HepG2 (cell line): Measurements from ENCODE around the gene CST11. TPM values are rescaled to one million over a fixed set of nuclear protein-coding genes. Genes with fewer than 3 reads are reported as not detected.

Experiments
- ATAC-seq: fragments of 200-7000 bp; cut with Tn5 transposase; 3 replicates; pipeline ENCODE4 v1.9.1; 2020; ENCODE audit warnings: mild to moderate bottlenecking, moderate library complexity
- BruUV-seq: library from RNA; stranded (reverse); fragments of 400-500 nt; replicated peaks from 2 replicates; lab custom pipeline; 2021; lab: Mats Ljungman, UMichigan
- CTCF ChIA-PET: fragments of 300-600 bp; formaldehyde crosslinking; extraction: SDS; loops from one replicate; lab custom pipeline; 2021; ENCODE audit warnings: low total read pairs, inconsistent platforms, low intra/inter-chr PET ratio; lab: Yijun Ruan, JAX
- POLR2A ChIA-PET: fragments of 350-600 bp; sonication (Branson Sonifier 250); formaldehyde crosslinking; loops from one replicate; lab custom pipeline; 2020; ENCODE audit warnings: antibody characterized with exemption, inconsistent platforms; lab: Yijun Ruan, JAX
- DNase-seq: peaks from one replicate; pipeline ENCODE4 v3.0.0-alpha.2; 2015; ENCODE audit warnings: low spot score
- FAIRE-seq: peaks from 3 replicates; lab custom pipeline; 2011; peaks lifted over from hg19 to GRCh38; lab: Jason Lieb, UNC
- H2AFZ ChIP-seq: one replicate; pipeline ENCODE4 v1.6.1; 2011; ENCODE audit warnings: low read length, inconsistent platforms
- H3K27ac ChIP-seq: fragments of 300-600 bp; 3 replicates; pipeline ENCODE4 v1.8.0; 2011; ENCODE audit warnings: mixed run types, mild to moderate bottlenecking, mixed read lengths, low read length, inconsistent platforms; ENCODE audit not compliant: insufficient read depth; ENCODE audit errors: extremely low read length
- H3K27me3 ChIP-seq, 2 experiments: fragments of 200-600 bp in 1 of 2; 2 replicates in 1 of 2; 3 replicates in 1 of 2; pipeline versions ENCODE4 v1.6.0 to v1.8.0; 2011; ENCODE audit warnings: low read length in 2 of 2, mild to moderate bottlenecking in 2 of 2, moderate library complexity in 2 of 2, inconsistent platforms in 1 of 2; ENCODE audit not compliant: insufficient read depth in 2 of 2, control insufficient read depth in 1 of 2
- H3K36me3 ChIP-seq, 2 experiments: fragments of 200-600 bp in 1 of 2; replicated peaks in 1 of 2; 2 replicates in 1 of 2; 3 replicates in 1 of 2; pipeline versions ENCODE4 v1.5.1 to v1.8.0; 2011; ENCODE audit warnings: low read length in 2 of 2, inconsistent platforms in 1 of 2; ENCODE audit not compliant: insufficient read depth in 2 of 2, control insufficient read depth in 1 of 2
- H3K4me1 ChIP-seq: 2 replicates; pipeline ENCODE4 v1.5.1; 2012; ENCODE audit warnings: low read length, inconsistent platforms; ENCODE audit not compliant: insufficient read depth
- H3K4me2 ChIP-seq: 2 replicates; pipeline ENCODE4 v1.6.0; 2011; ENCODE audit warnings: low read depth, low read length, inconsistent platforms
- H3K4me3 ChIP-seq, 3 experiments: fragments of 200-600 bp in 1 of 3; sonication (generic), shearing (Covaris generic) in 1 of 3; replicated peaks in 1 of 3; 2 replicates each; pipeline ENCODE4 v1.5.1; 2011 to 2016; ENCODE audit warnings: low read length in 3 of 3, inconsistent platforms in 2 of 3, low read depth in 2 of 3, mild to moderate bottlenecking in 2 of 3, control low read depth in 1 of 3, mixed read lengths in 1 of 3; ENCODE audit not compliant: insufficient read depth in 1 of 3
- H3K79me2 ChIP-seq: one replicate; pipeline ENCODE4 v1.6.1; 2011; ENCODE audit warnings: low read length, inconsistent platforms; ENCODE audit not compliant: insufficient read depth
- H3K9ac ChIP-seq: 2 replicates; pipeline ENCODE4 v1.6.0; 2011; ENCODE audit warnings: mild to moderate bottlenecking, low read depth, low read length, inconsistent platforms; ENCODE audit not compliant: insufficient read depth
- H3K9me3 ChIP-seq: 2 replicates; pipeline ENCODE4 v1.5.1; 2012; ENCODE audit warnings: mild to moderate bottlenecking, low read length
- H4K20me1 ChIP-seq: 2 replicates; pipeline ENCODE4 v1.6.0; 2011; ENCODE audit warnings: inconsistent platforms, mild to moderate bottlenecking, low read length, moderate library complexity; ENCODE audit not compliant: insufficient read depth
- CCDC6 ChIP-seq: sonication (generic); formaldehyde crosslinking; IDR thresholded peaks from 2 replicates; pipeline ENCODE4 v1.8.1; 2022; ENCODE audit warnings: mild to moderate bottlenecking, missing genetic modification reagents, moderate library complexity
- ELK4 ChIP-seq: sonication (generic); formaldehyde crosslinking; IDR thresholded peaks from 2 replicates; pipeline ENCODE4 v1.9.0; 2021; ENCODE audit warnings: missing genetic modification reagents, borderline replicate concordance
- GABPA ChIP-seq, 2 experiments: IDR thresholded peaks; 2 replicates each; pipeline ENCODE4 v1.6.1; 2011 to 2016; ENCODE audit warnings: low read depth in 2 of 2, low read length in 1 of 2, missing biosample characterization in 1 of 2, missing genetic modification characterization in 1 of 2
- GATA4 ChIP-seq: sonication (generic); IDR thresholded peaks from 2 replicates; pipeline ENCODE4 v1.6.1; 2016; ENCODE audit warnings: antibody characterized with exemption, low read depth, borderline replicate concordance
- HNRNPL ChIP-seq: fragments of 200-400 bp; formaldehyde crosslinking; IDR thresholded peaks from 2 replicates; pipeline ENCODE4 v1.6.1; 2017; ENCODE audit warnings: mild to moderate bottlenecking, low read depth, low read length
- JDP2 ChIP-seq: sonication (generic); formaldehyde crosslinking; IDR thresholded peaks from 2 replicates; pipeline ENCODE4 v1.8.1; 2022; ENCODE audit warnings: missing genetic modification reagents, borderline replicate concordance
- KDM2A ChIP-seq: sonication (generic); formaldehyde crosslinking; IDR thresholded peaks from 2 replicates; pipeline ENCODE4 v1.4.0; 2020; ENCODE audit warnings: low read depth, missing genetic modification reagents, borderline replicate concordance
- PRPF4 ChIP-seq: fragments of 200-400 bp; formaldehyde crosslinking; IDR thresholded peaks from 2 replicates; pipeline ENCODE4 v1.6.1; 2016; ENCODE audit warnings: low read length, low read depth; ENCODE audit not compliant: poor library complexity, severe bottlenecking
- RBAK ChIP-seq: sonication (generic); formaldehyde crosslinking; IDR thresholded peaks from 2 replicates; pipeline ENCODE4 v1.5.1; 2020; ENCODE audit warnings: mild to moderate bottlenecking, missing genetic modification reagents
- SIX4 ChIP-seq: sonication (generic); formaldehyde crosslinking; IDR thresholded peaks from 2 replicates; pipeline ENCODE4 v1.4.0; 2020; ENCODE audit warnings: missing genetic modification reagents
- THAP9 ChIP-seq: sonication (generic); formaldehyde crosslinking; IDR thresholded peaks from 2 replicates; pipeline ENCODE4; 2020; ENCODE audit warnings: missing genetic modification reagents, mild to moderate bottlenecking, borderline replicate concordance
- TSC22D2 ChIP-seq: sonication (generic); formaldehyde crosslinking; IDR thresholded peaks from 2 replicates; pipeline ENCODE4 v1.5.1; 2020; ENCODE audit warnings: missing genetic modification reagents, mild to moderate bottlenecking, borderline replicate concordance
- ZC3H13 ChIP-seq: sonication (generic); formaldehyde crosslinking; IDR thresholded peaks from 2 replicates; pipeline ENCODE4 v1.8.1; 2023; ENCODE audit warnings: mild to moderate bottlenecking, missing genetic modification reagents, moderate library complexity
- ZFP41 ChIP-seq: sonication (generic); formaldehyde crosslinking; IDR thresholded peaks from 2 replicates; pipeline ENCODE4 v1.4.0; 2020; ENCODE audit warnings: mild to moderate bottlenecking, missing genetic modification reagents, borderline replicate concordance
- ZNF615 ChIP-seq: sonication (generic); formaldehyde crosslinking; IDR thresholded peaks from 2 replicates; pipeline ENCODE4 v1.5.0; 2020; ENCODE audit warnings: mild to moderate bottlenecking, missing genetic modification reagents, borderline replicate concordance
- WGBS: methylation state at CpG from one replicate; pipeline ENCODE4 v1.1.6; 2017; ENCODE audit warnings: low lambda C conversion rate; 5-methylcytosine and 5-hydroxymethylcytosine counted together
- in situ Hi-C: cut with HindIII; loops from 2 replicates; pipeline ENCODE4 v1.10.0; 2017; ENCODE audit warnings: low pct_unique_long_range_greater_than_20kb; ENCODE audit not compliant: extremely low pct_ligation_motif_present
- intact Hi-C: fragments of 100-400 bp; cut with micrococcal nuclease; formaldehyde crosslinking; loops from one replicate; pipeline ENCODE4 v1.10.0; 2022; ENCODE audit not compliant: unreplicated experiment
- polyA plus RNA-seq, 8 experiments: library from polyadenylated mRNA; depleted of rRNA in 3 of 8; stranded (reverse) in 7 of 8; unstranded in 1 of 8; fragments of >200 nt; fragmentation: Illumina TruSeq in 4 of 8; extraction: Trizol in 4 of 8; gene quantifications; 2 replicates each; pipeline versions ENCODE4 v1.2.1 to v1.2.3, GENCODE V29; 2011 to 2016; ENCODE audit warnings: low read depth in 4 of 8, missing spikeins in 1 of 8, mixed read lengths in 1 of 8; ENCODE audit not compliant: insufficient read depth in 1 of 8
- total RNA-seq, 5 experiments: library from RNA; depleted of rRNA; stranded (reverse); fragments of >200 nt; fragmentation: Illumina TruSeq; extraction: Trizol; gene quantifications; 2 replicates each; pipeline ENCODE4 v1.2.3, GENCODE V29; 2016; ENCODE audit warnings: low read depth in 1 of 5
- TF ChIP-seq, protein P1 (sequence below): sonication (generic); formaldehyde crosslinking; conservative IDR thresholded peaks from 2 replicates; pipeline ENCODE4 v1.4.0; 2020; ENCODE audit warnings: mild to moderate bottlenecking, missing genetic modification reagents, moderate library complexity
- TF ChIP-seq, protein P2 (sequence below): sonication (generic); formaldehyde crosslinking; IDR thresholded peaks from 2 replicates; pipeline ENCODE4 v1.8.1; 2023; ENCODE audit warnings: missing genetic modification reagents, mild to moderate bottlenecking, borderline replicate concordance

The CST11 gene
- total and polyA plus RNA-seq, 2 of the 13 experiments (the other 11 are each of a cell fraction or from before 2014, with no cell fraction given), result not detected

DNA sequence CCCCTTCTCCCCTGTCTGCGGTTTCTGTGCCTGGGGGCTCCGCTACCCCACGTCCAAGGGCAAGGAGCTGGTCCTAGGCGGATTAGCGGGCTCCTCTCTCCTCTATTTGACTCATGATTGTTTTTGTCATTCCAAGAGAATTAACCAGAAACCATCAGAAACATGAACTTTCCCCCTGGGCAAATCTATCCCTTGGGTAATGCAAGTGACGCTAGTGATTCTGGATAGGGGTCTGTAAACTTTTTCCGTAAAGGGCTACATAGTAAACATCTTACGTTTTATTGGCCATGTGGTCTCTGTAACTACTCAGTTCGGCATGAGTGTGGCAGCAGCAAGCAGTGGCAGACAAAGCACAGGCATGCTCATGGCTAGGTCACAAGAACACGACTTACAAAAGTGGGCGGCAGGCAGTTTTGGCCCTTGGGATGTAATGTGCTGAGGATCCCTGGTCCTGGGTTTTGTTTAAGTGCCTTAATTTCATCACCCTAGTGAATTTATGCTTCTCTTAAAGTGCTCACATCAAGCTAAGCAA lies 654 bp downstream of the CST11 start:
- H3K9ac ChIP-seq, result no peak overlapping the region
- H3K79me2 ChIP-seq, result no peaks in the 10 kb centered on the region
- H3K9me3 ChIP-seq, result no peaks in the 10 kb centered on the region
- no peak for FAIRE-seq
- WGBS, result 45% methylated on average over 11 of the region's 11 CpGs
- ChIA-PET CTCF (no interaction called here), POLR2A (no interaction called here)
- intact Hi-C loops (no loop called here), in situ Hi-C loops (no loop called here)
- H3K27me3 ChIP-seq, result peaks cover 3 to 42% of the 10 kb centered on the region in 2 experiments; a peak in 3 of 5 replicates
- ATAC-seq, result no peak
- no peak overlapping the region for H3K4me3 ChIP-seq
- DNase-seq, result no peak
- BruUV-seq, result no TSS peak
- H4K20me1 ChIP-seq, result no peaks in the 10 kb centered on the region
- H3K36me3 ChIP-seq, result no peaks in the 10 kb centered on the region
- H3K4me1 ChIP-seq, result no peaks in the 10 kb centered on the region
- no peak overlapping the region for H3K4me2 ChIP-seq
- TF ChIP-seq GATA4, result no peak
- TF ChIP-seq, protein P1, sequence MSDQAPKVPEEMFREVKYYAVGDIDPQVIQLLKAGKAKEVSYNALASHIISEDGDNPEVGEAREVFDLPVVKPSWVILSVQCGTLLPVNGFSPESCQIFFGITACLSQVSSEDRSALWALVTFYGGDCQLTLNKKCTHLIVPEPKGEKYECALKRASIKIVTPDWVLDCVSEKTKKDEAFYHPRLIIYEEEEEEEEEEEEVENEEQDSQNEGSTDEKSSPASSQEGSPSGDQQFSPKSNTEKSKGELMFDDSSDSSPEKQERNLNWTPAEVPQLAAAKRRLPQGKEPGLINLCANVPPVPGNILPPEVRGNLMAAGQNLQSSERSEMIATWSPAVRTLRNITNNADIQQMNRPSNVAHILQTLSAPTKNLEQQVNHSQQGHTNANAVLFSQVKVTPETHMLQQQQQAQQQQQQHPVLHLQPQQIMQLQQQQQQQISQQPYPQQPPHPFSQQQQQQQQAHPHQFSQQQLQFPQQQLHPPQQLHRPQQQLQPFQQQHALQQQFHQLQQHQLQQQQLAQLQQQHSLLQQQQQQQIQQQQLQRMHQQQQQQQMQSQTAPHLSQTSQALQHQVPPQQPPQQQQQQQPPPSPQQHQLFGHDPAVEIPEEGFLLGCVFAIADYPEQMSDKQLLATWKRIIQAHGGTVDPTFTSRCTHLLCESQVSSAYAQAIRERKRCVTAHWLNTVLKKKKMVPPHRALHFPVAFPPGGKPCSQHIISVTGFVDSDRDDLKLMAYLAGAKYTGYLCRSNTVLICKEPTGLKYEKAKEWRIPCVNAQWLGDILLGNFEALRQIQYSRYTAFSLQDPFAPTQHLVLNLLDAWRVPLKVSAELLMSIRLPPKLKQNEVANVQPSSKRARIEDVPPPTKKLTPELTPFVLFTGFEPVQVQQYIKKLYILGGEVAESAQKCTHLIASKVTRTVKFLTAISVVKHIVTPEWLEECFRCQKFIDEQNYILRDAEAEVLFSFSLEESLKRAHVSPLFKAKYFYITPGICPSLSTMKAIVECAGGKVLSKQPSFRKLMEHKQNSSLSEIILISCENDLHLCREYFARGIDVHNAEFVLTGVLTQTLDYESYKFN, result no peak
- TF ChIP-seq SIX4, result no peak
- no peak for TF ChIP-seq ELK4 (CRISPR knock-in tag)
- TF ChIP-seq GABPA (IDR thresholded peaks at IDR 0.05; ENCODE audit: low read depth, low read length), result no peak
- TF ChIP-seq GABPA (CRISPR knock-in tag; IDR thresholded peaks at IDR 0.05; ENCODE audit: low read depth), result no peak
- no peak for TF ChIP-seq KDM2A
- TF ChIP-seq PRPF4, result no peak
- TF ChIP-seq HNRNPL, result no peak
- no peak for TF ChIP-seq ZFP41 (CRISPR knock-in tag)
- TF ChIP-seq TSC22D2 (CRISPR knock-in tag), result no peak
- no peak for TF ChIP-seq ZNF615 (CRISPR knock-in tag)
- no peak for TF ChIP-seq ZC3H13
- TF ChIP-seq RBAK (CRISPR knock-in tag), result no peak
- no peak for TF ChIP-seq JDP2
- TF ChIP-seq, protein P2, sequence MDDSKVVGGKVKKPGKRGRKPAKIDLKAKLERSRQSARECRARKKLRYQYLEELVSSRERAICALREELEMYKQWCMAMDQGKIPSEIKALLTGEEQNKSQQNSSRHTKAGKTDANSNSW (CRISPR knock-in tag), result no peak
- no peak for TF ChIP-seq THAP9 (CRISPR knock-in tag)
- no peak for TF ChIP-seq CCDC6 (CRISPR knock-in tag)
- no peak overlapping the region for H3K27ac ChIP-seq
- no peak overlapping the region for H2AFZ ChIP-seq
